ENCODE measurements around the gene GRPEL1.

GRCh38 chr4:7087036-7087435 is 19.2 kb upstream of the GRPEL1 start:
- TF ChIP-seq ZNF674 (CRISPR knock-in tag; IDR thresholded peaks at IDR 0.05; ENCODE audit: low read depth) = no peak
- no peak for TF ChIP-seq KDM1A (CRISPR knock-in tag; IDR thresholded peaks at IDR 0.05)
- no peak for TF ChIP-seq SETDB1 (CRISPR knock-in tag; IDR thresholded peaks at IDR 0.05; ENCODE audit: borderline replicate concordance)
- TF ChIP-seq CEBPZ (IDR thresholded peaks at IDR 0.05; ENCODE audit: low read length) = no peak
- no peak for TF ChIP-seq TBP (CRISPR knock-in tag; IDR thresholded peaks at IDR 0.05)

All from HepG2 (cell line).